ENCODE results near the gene RAB7B.
"Not testable (repeated sequence)": the region's sequence is repeated elsewhere in the genome, so short reads cannot be mapped to it uniquely, and the experiment has no call there.

The RAB7B gene

GRCh38 chr1:206002871-206003801, at the start of gene RAB7B:
Gene RAB7B, minus strand, starts transcription at chr1:206003395. Its CDS starts 9,260 bp downstream, at chr1:205994135.
- no peak for TF ChIP-seq GATA1 (IDR thresholded peaks at IDR 0.05; ENCODE audit: low read depth, low read length)
- no peak for TF ChIP-seq POLR2A (IDR thresholded peaks at IDR 0.05; ENCODE audit: low read length)
- DNase-seq: peak in 1 of 2 experiments; percentile 22

- not testable (repeated sequence) for DNase-seq
These were observed 49.2 kb upstream of the RAB7B start for GRCh38 chr1:206052231-206052865.

DNA sequence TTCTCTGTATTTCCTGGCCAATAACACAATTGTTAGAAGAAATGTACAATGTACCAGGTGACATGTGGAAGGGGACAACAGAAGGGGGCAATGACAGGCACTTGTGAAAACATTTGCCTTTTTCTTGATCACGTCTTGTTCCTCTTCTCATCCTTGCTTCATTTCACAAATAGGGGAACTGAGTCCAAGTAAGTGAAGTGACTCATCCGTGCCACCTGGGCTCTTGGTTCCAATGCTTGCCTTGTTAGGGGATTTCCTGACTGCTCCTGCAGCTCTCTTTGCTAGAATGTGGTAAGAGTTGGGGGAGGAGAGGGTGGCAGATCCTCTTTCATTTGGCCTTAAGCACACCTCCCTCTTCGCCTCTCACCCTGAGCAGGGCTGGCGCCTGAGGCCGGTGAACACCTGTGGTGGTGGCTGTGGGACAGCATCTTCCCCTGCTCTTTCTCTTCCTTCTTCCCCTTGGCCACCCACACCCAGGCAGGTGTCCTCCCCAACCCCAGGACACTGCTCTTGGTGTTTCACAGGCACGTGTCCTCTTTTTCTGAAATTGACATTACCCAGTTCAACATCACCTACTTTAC, 47.5 kb upstream of the RAB7B start:
- no peak for TF ChIP-seq GATA1 (IDR thresholded peaks at IDR 0.05; ENCODE audit: low read depth, low read length)
- TF ChIP-seq POLR2A (IDR thresholded peaks at IDR 0.05; ENCODE audit: low read length): no peak
- no peak for DNase-seq

DNA sequence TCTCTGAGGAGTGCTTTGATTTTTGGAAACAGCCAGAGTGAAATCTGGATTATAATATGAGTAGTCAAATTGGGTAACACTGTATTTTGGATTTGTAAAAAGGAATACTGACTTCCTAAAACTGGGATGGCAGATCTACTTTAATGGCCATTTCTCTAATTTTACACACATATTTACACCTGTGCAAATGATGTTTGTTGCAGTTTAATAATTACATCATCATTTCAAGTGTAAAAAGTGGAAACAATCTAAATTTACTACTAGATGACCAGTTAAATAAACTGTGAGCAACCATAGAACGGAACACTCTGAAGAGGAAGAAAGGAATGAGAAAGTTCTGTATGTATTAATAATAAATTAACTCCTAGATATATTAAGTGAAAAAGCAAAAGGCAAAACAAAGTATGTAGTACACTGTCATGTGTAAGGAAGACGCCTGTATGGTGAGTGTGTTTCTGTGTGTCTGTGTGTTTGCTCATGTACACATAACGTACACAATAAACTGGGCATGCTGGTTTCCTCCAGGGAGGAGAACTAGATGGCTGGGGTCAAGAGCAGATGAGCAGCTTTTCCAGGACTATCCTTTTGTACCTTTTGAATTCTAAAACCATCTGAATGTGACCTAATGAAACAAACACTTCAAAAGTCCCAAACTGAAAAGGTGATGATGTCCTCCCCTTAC, 46.9 kb upstream of the RAB7B start:
- DNase-seq: no peak
- TF ChIP-seq POLR2A (IDR thresholded peaks at IDR 0.05; ENCODE audit: low read length) (no peak), GATA1 (IDR thresholded peaks at IDR 0.05; ENCODE audit: low read depth, low read length) (no peak)

- TF ChIP-seq GATA1 (IDR thresholded peaks at IDR 0.05; ENCODE audit: low read depth, low read length): no peak
- TF ChIP-seq POLR2A (IDR thresholded peaks at IDR 0.05; ENCODE audit: low read length): no peak
- DNase-seq: no peak
These were observed 46.1 kb upstream of the RAB7B start for GRCh38 chr1:206049293-206049692.

DNA sequence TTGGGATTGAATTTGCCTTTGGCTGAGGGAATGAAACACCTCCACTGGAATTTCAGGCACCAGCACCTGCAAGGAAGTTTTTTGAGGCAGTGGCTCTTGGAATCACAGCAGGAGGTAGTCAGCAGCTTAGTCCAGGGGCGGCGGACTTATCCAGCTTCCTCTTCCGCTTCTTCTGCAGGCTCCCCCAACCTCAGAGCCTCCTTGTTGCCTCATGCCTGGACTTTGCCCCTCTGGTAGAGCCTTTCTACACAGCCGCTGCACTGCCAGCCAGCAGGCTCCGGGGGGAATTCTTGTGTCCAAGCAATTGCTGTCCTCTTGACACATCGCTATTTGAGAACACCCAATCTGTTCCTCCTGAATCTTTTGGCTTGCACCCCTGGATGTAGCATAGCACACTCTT, 45.4 kb upstream of the RAB7B start:
- no peak for DNase-seq

GRCh38 chr1:206047271-206047670, 44.1 kb upstream of the RAB7B start:
- no peak for TF ChIP-seq POLR2A (IDR thresholded peaks at IDR 0.05; ENCODE audit: low read length)
- TF ChIP-seq GATA1 (IDR thresholded peaks at IDR 0.05; ENCODE audit: low read depth, low read length): no peak
- DNase-seq: no peak

More for the DNA sequence above, 45.4 kb upstream of the RAB7B start:
- no peak for TF ChIP-seq POLR2A (IDR thresholded peaks at IDR 0.05; ENCODE audit: low read length)
- TF ChIP-seq GATA1 (IDR thresholded peaks at IDR 0.05; ENCODE audit: low read depth, low read length): no peak

GRCh38 chr1:206041640-206042039, 38.4 kb upstream of the RAB7B start:
- no peak for TF ChIP-seq GATA1 (IDR thresholded peaks at IDR 0.05; ENCODE audit: low read depth, low read length)
- no peak for TF ChIP-seq POLR2A (IDR thresholded peaks at IDR 0.05; ENCODE audit: low read length)
- no peak for DNase-seq

- TF ChIP-seq POLR2A (IDR thresholded peaks at IDR 0.05; ENCODE audit: low read length): no peak
- no peak for TF ChIP-seq GATA1 (IDR thresholded peaks at IDR 0.05; ENCODE audit: low read depth, low read length)
- no peak for DNase-seq
These were observed 37.1 kb upstream of the RAB7B start for GRCh38 chr1:206040328-206040727.

DNA sequence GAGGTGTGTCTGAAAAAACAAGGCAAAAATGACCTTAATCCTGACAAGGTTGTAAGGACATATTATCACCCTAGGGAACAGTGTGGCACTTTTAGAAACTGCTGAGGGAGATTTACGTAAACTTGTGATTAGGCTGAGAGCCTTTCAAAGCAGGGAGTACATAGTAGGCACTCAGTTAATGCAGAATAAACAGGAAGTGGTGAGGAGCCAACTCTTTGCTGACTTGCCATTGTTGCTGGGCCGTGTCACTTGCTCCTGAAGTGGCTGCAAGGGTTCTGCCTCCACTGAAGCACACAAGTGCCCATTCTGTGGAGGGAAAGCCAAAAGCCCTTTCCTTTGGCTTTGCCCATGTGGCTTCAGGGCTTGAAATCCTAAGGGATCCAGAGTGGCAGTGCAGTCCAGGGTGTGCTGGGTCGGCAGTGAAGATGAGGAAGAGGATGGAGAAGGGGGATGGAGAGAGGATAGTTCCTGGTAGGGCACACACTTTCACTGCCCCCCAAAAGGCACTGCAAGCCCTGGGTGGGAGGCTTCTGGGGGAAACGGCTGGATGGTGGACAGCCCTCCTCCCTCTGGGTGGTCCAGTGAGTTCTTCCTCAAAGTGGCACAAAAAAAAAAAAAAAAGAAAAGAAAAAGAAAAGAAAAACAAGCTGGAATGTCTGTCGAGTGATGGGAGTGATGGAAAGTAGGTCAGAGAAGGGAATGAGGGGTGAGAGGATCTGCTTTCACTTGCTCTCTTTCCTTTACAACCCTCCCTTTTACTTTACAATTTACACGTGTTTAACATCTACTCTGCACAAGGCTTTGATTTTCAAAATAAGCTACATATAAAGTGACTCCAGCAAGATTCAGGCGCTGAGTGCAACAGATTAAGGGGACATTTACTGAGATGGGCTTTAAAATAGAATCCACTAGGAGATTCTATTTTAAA, 36.1 kb upstream of the RAB7B start:
- no peak for DNase-seq
- TF ChIP-seq POLR2A (IDR thresholded peaks at IDR 0.05; ENCODE audit: low read length) (no peak), GATA1 (IDR thresholded peaks at IDR 0.05; ENCODE audit: low read depth, low read length) (no peak)

DNA sequence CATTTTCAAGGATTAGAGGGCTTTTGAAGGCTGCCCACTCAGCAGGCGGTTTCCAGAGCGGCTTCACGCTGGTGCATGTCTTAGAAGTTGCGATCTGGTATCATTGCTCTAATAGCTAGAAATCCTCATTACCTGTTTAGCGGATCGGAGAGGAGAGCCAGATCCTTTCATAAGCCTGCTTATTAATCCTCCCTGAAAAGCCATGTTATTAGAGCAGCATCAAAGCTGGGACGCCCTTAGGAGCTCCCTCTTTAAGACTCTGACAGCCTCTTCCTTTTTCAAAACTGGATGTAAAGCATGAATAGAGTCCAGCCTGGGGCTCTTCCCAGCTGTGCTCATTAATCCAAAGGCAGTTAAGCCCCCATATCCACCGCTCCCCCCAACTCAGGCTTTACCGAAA, 34.4 kb upstream of the RAB7B start:
- TF ChIP-seq GATA1 (IDR thresholded peaks at IDR 0.05; ENCODE audit: low read depth, low read length) (no peak), POLR2A (IDR thresholded peaks at IDR 0.05; ENCODE audit: low read length) (no peak)
- no peak for DNase-seq

DNA sequence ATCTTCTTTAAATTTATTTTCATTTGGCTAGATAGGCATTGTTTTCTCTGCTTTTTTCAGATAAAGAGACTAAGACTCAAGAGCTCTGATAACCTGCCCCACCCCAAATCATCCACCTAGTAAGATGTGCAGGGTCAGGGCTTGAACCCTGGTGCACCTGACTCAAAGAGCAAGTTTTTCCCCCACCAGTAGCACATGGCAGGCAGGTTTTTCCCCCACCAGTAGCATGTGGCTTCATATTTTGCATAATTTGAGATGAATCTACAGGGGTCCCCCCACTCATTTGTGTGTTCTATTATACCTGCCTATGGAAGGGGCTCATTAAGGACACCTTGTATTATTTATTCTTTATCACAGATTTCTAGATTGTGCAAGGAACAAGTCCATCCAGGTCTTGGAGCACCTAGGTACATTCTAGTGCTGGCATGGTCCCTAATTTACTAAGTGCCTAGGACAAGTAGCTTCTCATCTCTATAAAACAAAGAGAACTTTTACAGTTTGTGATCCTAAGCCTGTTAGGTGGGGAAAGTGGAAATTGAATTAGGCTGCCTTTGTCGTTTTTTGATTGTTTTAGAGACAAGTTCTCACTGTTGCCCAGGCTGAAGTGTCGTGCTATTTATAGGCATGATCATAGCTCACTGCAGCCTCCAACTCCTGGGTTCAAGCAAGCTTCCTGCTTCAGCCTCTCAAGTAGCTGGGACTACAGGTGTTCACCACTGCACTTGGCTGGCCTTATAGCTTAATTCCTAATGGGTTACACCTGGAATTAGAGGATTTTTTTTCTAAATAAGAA, 33.7 kb upstream of the RAB7B start:
- TF ChIP-seq GATA1 (IDR thresholded peaks at IDR 0.05; ENCODE audit: low read depth, low read length): no peak
- no peak for TF ChIP-seq POLR2A (IDR thresholded peaks at IDR 0.05; ENCODE audit: low read length)
- DNase-seq: no peak
